ENCODE data around the gene GLT6D1.

The GLT6D1 gene

GRCh38 chr9:135620558-135620957, 18.8 kb downstream of the GLT6D1 start:
- no peak for DNase-seq

GRCh38 chr9:135619599-135619886, 19.8 kb downstream of the GLT6D1 start:
- no peak for DNase-seq

DNA sequence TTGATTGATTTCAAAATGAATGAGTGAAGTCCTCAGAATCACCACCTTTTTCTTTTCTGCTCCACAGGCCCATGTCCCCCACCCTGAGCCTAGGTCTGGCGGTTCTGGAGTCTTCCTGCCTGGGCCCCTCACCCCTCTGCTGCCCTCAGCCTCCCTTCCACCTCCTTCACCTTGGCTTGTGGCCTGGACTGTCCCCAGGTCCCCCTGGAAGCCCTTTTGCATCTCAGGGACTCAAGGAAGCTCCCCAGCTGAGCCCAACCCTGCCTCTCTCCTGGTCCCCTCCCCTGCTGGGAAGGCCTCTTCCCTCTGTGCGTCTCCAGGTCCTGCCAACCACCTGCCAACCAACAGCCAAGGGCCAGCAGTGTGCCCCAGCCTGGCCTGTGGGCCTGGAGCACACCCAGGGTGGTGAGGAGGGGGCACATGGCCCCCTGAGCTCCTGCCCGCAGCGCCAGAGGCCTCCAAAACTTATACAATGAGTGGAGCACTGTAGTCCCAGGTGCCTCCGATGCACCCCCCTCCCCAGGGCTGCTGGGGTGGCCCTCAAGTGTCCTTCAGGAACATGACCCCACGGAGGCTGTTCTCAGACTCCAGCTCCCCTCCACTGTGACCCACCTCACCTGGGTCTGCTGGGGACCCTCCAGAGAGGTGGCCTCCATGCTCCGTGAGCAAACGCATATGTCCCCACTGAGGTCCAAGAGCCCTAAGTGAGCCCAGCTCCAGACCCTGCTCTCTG, 20.3 kb downstream of the GLT6D1 start:
- no peak for DNase-seq

- DNase-seq = no peak
Measured at GRCh38 chr9:135617991-135618411, 21.3 kb downstream of the GLT6D1 start.

DNA sequence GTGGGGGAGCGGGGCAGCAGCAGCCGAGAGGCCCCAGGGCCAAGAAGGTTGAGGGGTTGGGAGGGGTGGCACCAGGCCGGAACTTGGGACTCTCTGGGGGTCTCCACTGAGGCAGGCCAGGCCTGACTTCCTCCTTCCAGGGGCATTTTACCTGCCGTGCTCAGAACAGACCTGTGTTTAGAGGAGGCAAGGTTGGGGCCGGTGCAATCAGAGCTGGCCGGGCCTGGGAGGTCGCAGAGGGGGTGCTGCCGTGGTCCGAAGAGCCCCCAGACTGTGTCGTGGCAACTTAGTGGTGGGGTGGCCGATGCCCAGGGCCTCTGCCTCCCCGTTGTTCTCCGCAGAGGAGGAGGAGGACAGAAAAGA, 21.8 kb downstream of the GLT6D1 start:
- no peak for DNase-seq

DNA sequence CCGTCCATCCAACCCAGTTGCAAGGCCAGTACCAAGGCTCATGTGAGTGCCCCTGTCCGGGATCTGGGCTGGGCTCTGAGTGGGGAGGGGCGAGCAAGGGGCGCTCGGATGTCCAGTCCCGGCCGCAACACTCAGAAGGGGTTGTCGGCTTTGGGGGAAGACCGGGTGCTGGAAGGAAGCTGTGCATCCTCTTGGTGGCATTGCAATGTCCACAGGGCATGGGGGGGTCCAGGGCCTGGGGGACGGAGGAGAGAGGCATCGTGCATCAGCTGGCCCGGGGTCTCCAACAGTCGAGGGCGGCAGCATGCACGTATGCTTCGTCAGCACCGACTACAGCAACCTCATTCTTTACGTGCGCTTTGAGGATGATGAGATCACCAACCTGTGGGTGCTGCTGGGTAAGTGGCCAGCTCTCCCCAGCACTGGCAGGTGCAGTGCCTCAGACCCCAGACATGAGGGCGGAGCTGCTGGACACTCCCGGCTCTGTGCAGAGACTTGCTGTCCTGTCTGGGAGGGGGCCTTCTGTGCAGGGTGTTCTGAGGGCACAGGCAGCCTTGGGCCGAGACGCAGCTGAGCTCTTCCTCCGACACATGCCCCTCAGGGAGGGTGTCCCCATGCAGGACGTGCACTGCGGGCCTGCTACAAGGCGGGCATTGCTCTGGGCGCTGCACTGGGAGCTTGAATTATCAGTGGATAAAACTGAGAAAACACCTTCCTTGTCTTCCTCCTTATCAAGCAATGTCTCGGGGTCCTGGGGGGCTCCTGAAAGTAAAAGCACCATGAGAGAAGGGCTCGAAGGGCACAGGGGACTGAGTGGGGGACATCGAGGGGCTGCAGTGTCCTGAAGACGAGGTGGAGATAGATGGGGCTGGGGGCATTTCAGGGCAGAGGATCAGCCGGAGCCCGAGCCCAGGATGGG, 22.5 kb downstream of the GLT6D1 start:
- no peak for DNase-seq

GRCh38 chr9:135615666-135616618, 23.4 kb downstream of the GLT6D1 start:
- DNase-seq = no peak

- DNase-seq = no peak
Measured at GRCh38 chr9:135614821-135615665, 24.3 kb downstream of the GLT6D1 start.

DNA sequence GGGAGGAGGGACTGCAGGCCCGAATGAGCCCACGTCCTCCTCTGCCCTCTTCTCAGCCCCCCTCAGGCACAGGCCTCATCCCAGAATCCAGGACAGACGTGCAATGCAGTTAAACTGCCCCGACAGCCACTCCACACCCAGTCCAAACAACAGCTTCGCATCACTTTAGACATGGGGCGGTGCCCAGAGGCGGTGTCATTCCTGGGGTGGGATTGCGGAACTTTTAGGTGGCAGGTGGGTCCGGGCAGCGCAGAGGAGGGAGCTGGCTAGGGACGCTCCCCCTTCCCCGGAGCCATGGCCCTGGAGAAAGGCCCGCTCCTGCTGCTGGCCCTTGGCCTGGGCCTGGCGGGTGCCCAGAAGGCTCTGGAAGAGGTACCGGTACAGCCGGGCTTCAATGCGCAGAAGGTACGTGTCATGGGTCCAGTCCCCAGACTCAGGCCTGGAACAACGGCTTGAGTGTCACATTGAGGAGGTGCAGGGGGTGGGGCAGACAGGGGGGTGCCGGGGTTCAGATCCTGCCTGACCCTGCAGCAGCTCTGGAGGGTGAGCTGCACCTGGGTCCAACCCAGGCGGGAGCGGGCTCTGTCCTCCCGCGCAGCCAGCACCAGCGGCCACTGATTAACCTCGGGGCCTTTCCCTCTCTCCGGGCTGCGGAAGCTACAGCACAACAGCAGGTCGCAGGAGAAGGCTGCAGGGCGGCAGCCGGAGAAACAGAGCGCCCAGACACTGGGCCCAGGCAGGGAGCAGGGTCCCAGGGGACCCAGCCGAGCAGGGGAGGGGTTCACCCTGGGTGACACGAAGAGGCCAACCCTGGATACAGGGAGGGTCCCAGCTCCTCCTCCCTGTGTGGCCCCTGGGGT, 25.2 kb downstream of the GLT6D1 start:
- DNase-seq = no peak

GRCh38 chr9:135612981-135613910, 26.1 kb downstream of the GLT6D1 start:
- DNase-seq = no peak

DNA sequence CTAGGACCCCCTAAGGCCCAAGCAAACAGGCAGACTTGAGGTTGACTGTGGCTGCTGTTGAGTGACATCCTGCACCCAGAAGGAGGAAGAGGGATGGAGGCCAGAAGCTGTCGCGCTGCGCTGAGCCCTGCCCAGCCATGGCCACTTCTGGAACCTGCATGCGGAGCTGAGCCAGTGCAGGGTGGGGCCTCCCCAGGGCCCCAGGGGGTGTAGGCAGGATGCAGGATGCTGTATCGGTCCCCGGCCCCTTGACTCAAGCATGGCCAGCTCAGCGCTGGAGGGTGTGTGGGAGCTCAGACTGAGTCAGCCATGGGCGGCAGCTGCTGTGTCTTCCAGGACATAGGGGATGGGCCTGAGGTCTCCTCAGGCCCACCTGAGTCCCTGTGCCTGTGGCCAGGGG, 26.9 kb downstream of the GLT6D1 start:
- no peak for DNase-seq

DNA sequence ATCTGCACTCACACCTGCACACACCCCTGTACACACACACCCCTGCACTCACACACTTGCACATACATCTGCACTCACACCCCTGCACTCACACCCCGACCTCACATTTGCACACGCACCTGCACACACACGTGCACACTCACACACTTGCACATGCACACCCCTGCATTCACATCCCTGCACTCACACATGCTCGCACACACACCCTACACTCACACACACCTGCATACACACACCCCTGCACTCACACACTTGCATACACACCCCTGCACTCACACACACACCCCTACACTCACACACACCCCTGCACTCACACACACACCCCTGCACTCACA, 27.5 kb downstream of the GLT6D1 start:
- no peak for DNase-seq

DNA sequence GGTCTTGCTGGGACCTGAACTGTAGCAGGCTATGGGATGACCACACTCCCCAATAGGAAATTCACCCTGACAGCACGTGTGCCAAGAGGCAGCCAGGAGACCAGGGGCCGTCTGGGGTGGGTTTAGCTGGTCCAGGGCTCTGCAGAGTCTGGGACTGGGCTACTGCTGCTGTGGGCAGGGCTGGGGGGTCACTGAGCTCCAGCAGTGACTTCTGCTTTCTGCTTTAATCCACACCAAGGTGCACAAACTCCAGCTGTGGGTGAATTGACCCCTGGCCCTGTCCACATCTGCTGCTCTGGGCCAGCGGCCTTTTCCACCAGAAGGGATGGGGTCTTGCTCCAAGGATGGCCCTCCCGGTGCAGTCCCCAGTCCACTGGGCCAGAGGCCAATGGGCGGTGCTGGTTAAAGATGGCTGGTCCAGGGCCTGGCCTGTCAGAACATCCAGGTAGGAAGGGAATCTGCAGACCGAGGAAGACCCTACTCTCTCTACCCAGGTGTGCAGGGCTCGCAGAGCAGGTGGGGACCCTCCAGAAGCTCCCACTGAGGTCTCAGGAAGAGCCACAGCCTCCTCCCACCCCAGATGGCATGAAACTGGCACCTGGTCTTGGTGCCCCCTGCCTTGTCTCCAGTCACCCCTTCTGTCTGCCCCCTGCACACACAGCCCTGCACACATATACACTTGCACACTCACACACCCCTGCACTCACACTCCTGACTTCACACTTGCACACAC, 28.0 kb downstream of the GLT6D1 start:
- DNase-seq = no peak

DNA sequence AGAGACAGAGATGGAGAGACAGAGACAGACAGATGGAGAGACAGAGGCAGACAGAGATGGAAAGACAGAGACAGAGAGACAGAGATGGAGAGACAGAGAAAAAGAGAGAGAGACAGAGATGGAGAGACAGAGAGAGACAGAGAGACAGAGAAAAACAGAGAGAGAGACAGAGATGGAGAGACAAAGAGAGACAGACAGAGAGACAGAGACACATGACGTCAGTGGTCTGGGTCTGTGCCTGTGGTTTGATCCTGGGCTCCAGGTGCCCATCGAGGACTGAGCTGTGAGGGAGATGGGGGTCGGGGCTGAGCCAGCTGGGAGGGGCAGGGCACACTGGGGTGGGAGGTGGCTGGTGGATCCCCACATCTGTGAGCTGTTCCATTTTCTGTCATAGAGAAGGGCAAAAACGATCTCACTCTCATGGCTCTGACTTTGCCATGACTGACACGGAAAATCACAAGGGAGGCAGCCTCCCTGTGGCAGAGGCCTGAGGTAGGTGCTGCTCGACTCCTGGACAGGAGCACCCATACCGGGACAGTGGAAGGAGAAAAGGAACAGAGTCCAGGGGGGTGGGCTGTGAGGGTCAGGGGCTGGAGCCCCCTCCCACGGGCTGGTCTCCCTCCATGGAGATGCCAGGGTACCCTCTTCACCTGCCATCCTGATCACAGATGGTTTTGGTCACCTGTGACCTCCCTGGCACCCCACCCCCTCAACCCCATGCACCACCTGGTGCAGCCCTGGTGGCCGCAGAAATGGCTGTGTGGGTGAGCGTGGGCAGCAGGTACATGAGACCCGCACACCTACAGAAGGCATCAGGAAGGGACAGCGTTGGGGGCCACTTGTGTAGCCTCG, 28.8 kb downstream of the GLT6D1 start:
- DNase-seq = no peak

DNA sequence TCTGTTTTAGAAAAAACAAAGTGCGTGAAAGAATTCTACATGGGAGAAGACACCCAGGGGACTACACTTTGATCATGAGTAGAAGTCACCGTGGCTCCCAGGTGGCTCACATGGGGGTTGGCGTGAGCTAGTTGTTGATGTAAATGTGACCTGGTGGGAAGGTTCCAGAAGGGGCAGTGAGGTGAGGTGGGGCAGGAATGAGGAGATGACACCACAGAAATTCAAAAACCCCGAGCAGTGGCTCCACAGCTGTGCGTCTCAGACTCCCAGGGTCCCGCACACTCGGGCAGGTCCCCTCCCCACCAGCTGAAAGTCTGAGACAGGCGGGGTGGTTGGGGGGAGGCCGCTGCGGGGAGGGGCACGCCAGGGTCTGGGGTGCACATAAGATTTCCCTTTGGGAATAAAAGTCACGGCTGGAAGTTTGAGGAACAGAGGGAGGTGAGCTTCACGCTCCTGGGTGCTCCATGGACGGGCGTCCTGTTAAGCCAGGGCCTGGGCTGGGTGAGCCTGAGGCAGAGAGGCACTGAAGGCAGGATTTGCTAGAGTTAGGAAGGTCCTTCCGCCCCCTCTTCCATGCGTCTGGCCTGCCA, 29.9 kb downstream of the GLT6D1 start:
- DNase-seq = no peak

GRCh38 chr9:135608999-135609317, 30.4 kb downstream of the GLT6D1 start:
- no peak for DNase-seq

GRCh38 chr9:135608294-135608998, 30.9 kb downstream of the GLT6D1 start:
- DNase-seq = no peak
